AG04450 (cell line): ENCODE data around the gene AATK. TPM values are rescaled to one million over a fixed set of nuclear protein-coding genes. Genes with fewer than 3 reads are reported as not detected.

Experiments used
- CTCF ChIA-PET: fragments of 300-600, 350-600 bp; formaldehyde crosslinking; extraction: SDS; loops from one replicate; lab custom pipeline; 2022; ENCODE audit warnings: antibody characterized with exemption, inconsistent platforms; lab: Charles Lee
- POLR2A ChIA-PET: fragments of 350-600 bp; formaldehyde crosslinking; extraction: SDS; loops from one replicate; lab custom pipeline; 2021; ENCODE audit warnings: antibody characterized with exemption, inconsistent platforms; lab: Yijun Ruan, JAX
- DNase-seq: peaks from one replicate; pipeline ENCODE4 v3.0.0-alpha.2; 2011; ENCODE audit warnings: low read depth, low spot score
- H3K27ac ChIP-seq: one replicate; pipeline ENCODE4 v1.5.1; 2012; ENCODE audit warnings: low read depth, low read length, control low read depth
- H3K27me3 ChIP-seq: one replicate; pipeline ENCODE4 v1.6.0; 2012; ENCODE audit warnings: low read length; ENCODE audit not compliant: control insufficient read depth, insufficient read depth
- H3K4me3 ChIP-seq: 2 replicates; pipeline ENCODE4 v1.5.1; 2011; ENCODE audit warnings: mild to moderate bottlenecking, low read depth, low read length, control low read depth
- H3K9me3 ChIP-seq: 2 replicates; pipeline ENCODE4 v1.5.1; 2012; ENCODE audit warnings: low read length; ENCODE audit not compliant: control insufficient read depth, insufficient read depth
- CTCF ChIP-seq: IDR thresholded peaks from 2 replicates; pipeline ENCODE4 v1.5.1; 2011; ENCODE audit warnings: low read depth, low read length, control low read depth, inconsistent platforms
- polyA plus RNA-seq: library from polyadenylated mRNA; depleted of rRNA; stranded (reverse); fragments of >200 nt; gene quantifications from 2 replicates; pipeline ENCODE4 v1.2.3, GENCODE V29; 2011

The AATK gene
- polyA plus RNA-seq, 1 experiment = 0.16 TPM

- no peak for DNase-seq
- Histone ChIP-seq H3K27me3 (peaks cover 26% of the 10 kb centered on the region), H3K9me3 (no peaks in the 10 kb centered on the region; the same call in 1 of the 2 replicates), H3K27ac (no peak overlapping the region), H3K4me3 (no peak overlapping the region)
- ChIA-PET CTCF (interaction anchor here (0.8 kb wide), 1 partner anchor 29 kb away, joined by 3 read pairs; no protein-coding TSS in a partner anchor), POLR2A (no interaction called here)
- no peak for TF ChIP-seq CTCF
These were observed 5.9 kb upstream of the AATK start for GRCh38 chr17:81171941-81172340.

GRCh38 chr17:81170727-81171494 is 4.9 kb upstream of the AATK start:
- CTCF ChIA-PET = no interaction called here
- no peak overlapping the region for H3K27ac ChIP-seq
- H3K4me3 ChIP-seq = no peak overlapping the region
- no peaks in the 10 kb centered on the region; the same call in 1 of the 2 replicates for H3K9me3 ChIP-seq
- DNase-seq = no peak
- POLR2A ChIA-PET = no interaction called here
- peaks cover 31% of the 10 kb centered on the region for H3K27me3 ChIP-seq
- TF ChIP-seq CTCF = no peak

DNA sequence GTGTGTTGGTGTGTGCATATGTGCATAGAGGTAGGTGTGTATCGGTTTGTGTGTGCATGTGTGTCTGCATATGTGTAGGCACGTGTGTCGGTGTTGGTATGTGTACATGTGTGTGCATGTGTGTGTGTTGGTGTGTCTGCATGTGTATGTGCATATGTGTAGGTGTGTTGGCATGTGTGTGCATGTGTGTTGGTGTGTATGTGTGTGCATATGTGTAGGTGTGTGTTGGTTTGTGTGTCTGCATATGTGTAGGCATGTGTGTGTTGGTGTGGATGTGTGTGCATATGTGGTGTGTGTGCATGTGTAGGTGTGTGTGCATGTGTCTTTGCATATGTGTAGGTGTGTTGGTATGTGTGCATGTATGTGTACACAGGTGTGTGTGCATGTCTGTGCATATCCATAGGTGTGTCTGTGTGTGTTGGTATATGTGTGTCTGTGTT is 3.9 kb upstream of the AATK start:
- DNase-seq = no peak

GRCh38 chr17:81167638-81168037 is 1.6 kb upstream of the AATK start:
- no peaks in the 10 kb centered on the region; the same call in 1 of the 2 replicates for H3K9me3 ChIP-seq
- POLR2A ChIA-PET = no interaction called here
- no peak overlapping the region for H3K27ac ChIP-seq
- TF ChIP-seq CTCF = no peak
- H3K4me3 ChIP-seq = no peak overlapping the region
- DNase-seq = no peak
- CTCF ChIA-PET = no interaction called here
- H3K27me3 ChIP-seq = peaks cover 46% of the 10 kb centered on the region

More for the DNA sequence above, 3.9 kb upstream of the AATK start:
- H3K9me3 ChIP-seq = no peaks in the 10 kb centered on the region; the same call in 1 of the 2 replicates
- H3K27ac ChIP-seq = no peak overlapping the region
- ChIA-PET POLR2A (no interaction called here), CTCF (no interaction called here)
- no peak for TF ChIP-seq CTCF
- no peak overlapping the region for H3K4me3 ChIP-seq
- H3K27me3 ChIP-seq = peaks cover 36% of the 10 kb centered on the region

DNA sequence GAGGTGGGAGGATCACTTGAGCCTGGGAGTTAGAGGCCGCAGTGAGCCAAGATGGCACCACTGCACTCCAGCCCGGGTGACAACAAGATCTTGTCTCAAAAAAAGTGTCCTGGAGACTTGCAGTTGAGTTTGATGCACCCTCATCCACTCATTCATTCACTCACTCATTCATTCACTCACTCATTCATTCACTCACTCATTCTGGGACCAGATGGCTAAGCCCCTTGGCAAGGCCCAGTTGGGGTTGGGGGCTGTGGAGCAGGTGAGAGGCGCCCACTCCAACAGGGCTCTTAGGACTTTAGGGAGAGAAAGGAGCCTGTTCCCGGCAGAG is 1.1 kb upstream of the AATK start:
- no peaks in the 10 kb centered on the region; the same call in 1 of the 2 replicates for H3K9me3 ChIP-seq
- no peak overlapping the region for H3K27ac ChIP-seq
- CTCF ChIA-PET = no interaction called here
- H3K27me3 ChIP-seq = peaks cover 46% of the 10 kb centered on the region
- POLR2A ChIA-PET = no interaction called here
- no peak overlapping the region for H3K4me3 ChIP-seq
- no peak for TF ChIP-seq CTCF
- no peak for DNase-seq
